HS-27A (cell line): ENCODE measurements around the gene TMEM176B.

Experiments
- DNase-seq: peaks from one replicate; pipeline ENCODE4 v3.0.0-alpha.2; 2012; ENCODE audit warnings: low read depth, missing footprints

TMEM176B gene

DNA sequence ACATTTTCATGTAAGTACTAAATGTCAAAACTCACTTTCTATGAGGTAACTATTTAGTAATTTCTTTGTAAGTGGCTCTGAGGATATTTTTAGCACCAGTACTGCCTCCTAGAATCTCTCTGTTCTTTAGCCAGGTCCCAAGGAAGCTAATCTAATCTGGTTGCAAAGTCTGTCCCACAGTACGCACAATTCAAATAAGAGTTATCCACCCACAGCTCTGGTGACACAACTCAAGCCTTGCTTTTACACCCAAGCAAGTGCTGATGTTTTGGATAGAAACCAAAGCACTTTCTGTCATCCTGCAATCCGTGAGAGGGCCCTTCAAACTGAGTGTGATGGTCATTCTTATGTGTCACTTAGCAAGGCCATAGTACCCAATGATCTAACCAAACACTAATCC, 48.5 kb downstream of the TMEM176B start:
- DNase-seq, result no peak

- DNase-seq, result no peak
Measured at GRCh38 chr7:150748376-150748775, 51.8 kb downstream of the TMEM176B start.

GRCh38 chr7:150746921-150747320, 53.2 kb downstream of the TMEM176B start:
- DNase-seq, result no peak

GRCh38 chr7:150745876-150746275, 54.3 kb downstream of the TMEM176B start:
- no peak for DNase-seq

DNA sequence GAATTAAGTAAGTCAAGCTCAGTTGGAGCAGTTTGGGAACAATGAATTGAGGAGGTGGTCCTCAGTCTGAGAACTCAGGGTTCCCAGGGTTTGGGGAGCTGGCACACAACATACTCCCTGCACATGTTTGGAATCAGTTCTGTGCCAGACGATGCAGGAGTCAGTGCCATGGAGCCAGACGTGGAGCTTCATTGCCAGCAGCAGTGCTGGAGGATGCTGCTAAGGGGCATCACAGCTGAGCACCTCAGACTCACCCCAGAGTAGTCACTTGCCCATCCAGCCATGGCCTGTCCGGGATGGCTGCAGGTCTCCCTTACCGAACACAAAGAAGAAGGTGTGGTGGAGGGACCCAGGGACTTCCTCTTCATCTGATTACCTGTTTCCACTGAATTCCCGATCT, 55.1 kb downstream of the TMEM176B start:
- no peak for DNase-seq

DNA sequence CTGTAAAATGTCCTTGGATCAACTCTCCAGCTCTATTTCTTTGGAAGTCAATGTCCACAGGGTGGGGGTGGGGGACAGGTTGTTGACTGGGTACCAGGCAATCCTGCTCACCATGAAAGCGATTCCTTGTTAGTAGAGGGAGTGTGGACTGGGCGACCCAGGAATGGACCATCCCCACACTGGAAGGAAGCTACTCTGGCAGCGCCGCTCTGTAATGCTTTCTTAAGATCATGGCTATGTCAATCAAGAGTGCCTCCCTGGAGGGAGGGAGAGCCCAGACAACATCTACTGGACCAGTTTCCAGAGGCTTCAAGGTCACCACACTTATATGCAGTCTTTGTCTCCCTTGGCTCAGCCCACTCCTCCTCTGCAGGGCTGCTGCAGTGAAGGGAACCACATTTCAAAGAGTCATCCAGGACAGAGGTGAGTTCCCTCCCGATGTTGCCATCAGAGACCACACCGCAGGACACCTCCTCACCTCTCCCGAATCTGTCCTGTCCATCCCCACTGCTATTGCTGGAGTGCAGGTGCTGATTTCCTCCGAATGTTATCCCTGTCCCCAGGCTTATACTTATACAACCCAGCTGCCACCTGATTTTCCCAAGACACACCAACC, 56.0 kb downstream of the TMEM176B start:
- no peak for DNase-seq

- DNase-seq, result no peak
Measured at GRCh38 chr7:150742286-150742968, 57.7 kb downstream of the TMEM176B start.
